ENCODE data around the gene SLC22A5.

- TF ChIP-seq, protein P1, sequence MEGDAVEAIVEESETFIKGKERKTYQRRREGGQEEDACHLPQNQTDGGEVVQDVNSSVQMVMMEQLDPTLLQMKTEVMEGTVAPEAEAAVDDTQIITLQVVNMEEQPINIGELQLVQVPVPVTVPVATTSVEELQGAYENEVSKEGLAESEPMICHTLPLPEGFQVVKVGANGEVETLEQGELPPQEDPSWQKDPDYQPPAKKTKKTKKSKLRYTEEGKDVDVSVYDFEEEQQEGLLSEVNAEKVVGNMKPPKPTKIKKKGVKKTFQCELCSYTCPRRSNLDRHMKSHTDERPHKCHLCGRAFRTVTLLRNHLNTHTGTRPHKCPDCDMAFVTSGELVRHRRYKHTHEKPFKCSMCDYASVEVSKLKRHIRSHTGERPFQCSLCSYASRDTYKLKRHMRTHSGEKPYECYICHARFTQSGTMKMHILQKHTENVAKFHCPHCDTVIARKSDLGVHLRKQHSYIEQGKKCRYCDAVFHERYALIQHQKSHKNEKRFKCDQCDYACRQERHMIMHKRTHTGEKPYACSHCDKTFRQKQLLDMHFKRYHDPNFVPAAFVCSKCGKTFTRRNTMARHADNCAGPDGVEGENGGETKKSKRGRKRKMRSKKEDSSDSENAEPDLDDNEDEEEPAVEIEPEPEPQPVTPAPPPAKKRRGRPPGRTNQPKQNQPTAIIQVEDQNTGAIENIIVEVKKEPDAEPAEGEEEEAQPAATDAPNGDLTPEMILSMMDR (IDR thresholded peaks at IDR 0.05), result no peak
- TF ChIP-seq, protein P2, sequence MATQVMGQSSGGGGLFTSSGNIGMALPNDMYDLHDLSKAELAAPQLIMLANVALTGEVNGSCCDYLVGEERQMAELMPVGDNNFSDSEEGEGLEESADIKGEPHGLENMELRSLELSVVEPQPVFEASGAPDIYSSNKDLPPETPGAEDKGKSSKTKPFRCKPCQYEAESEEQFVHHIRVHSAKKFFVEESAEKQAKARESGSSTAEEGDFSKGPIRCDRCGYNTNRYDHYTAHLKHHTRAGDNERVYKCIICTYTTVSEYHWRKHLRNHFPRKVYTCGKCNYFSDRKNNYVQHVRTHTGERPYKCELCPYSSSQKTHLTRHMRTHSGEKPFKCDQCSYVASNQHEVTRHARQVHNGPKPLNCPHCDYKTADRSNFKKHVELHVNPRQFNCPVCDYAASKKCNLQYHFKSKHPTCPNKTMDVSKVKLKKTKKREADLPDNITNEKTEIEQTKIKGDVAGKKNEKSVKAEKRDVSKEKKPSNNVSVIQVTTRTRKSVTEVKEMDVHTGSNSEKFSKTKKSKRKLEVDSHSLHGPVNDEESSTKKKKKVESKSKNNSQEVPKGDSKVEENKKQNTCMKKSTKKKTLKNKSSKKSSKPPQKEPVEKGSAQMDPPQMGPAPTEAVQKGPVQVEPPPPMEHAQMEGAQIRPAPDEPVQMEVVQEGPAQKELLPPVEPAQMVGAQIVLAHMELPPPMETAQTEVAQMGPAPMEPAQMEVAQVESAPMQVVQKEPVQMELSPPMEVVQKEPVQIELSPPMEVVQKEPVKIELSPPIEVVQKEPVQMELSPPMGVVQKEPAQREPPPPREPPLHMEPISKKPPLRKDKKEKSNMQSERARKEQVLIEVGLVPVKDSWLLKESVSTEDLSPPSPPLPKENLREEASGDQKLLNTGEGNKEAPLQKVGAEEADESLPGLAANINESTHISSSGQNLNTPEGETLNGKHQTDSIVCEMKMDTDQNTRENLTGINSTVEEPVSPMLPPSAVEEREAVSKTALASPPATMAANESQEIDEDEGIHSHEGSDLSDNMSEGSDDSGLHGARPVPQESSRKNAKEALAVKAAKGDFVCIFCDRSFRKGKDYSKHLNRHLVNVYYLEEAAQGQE (IDR thresholded peaks at IDR 0.05), result no peak
- TF ChIP-seq, protein P3, sequence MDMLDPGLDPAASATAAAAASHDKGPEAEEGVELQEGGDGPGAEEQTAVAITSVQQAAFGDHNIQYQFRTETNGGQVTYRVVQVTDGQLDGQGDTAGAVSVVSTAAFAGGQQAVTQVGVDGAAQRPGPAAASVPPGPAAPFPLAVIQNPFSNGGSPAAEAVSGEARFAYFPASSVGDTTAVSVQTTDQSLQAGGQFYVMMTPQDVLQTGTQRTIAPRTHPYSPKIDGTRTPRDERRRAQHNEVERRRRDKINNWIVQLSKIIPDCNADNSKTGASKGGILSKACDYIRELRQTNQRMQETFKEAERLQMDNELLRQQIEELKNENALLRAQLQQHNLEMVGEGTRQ (IDR thresholded peaks at IDR 0.05), result no peak
Measured at GRCh38 chr5:132408965-132409364, 39.5 kb downstream of the SLC22A5 start.
